Prostate gland (tissue), 2 donors: Measurements from ENCODE around the gene CYBA. TPM values are rescaled to one million over a fixed set of nuclear protein-coding genes. Genes with fewer than 3 reads are reported as not detected.
"Not testable (repeated sequence)": the region's sequence is repeated elsewhere in the genome, so short reads cannot be mapped to it uniquely, and the experiment has no call there.

Source experiments
- DNase-seq: peaks from one replicate; pipeline ENCODE4 v3.0.0-alpha.2; 2019; ENCODE audit warnings: low spot score
- H3K27ac ChIP-seq, 2 donors: fragments of 200-600 bp; sonication (generic); 2 replicates each; pipeline ENCODE4 v1.5.1; 2017 to 2019
- H3K27me3 ChIP-seq: fragments of 200-600 bp; sonication (generic); replicated peaks from 2 replicates; pipeline ENCODE4 v1.5.1; 2019; ENCODE audit not compliant: insufficient read depth
- H3K36me3 ChIP-seq, 2 donors: fragments of 200-600 bp; sonication (generic); 1 replicate in 1 of 2; 2 replicates in 1 of 2; pipeline versions ENCODE4 v1.5.1 to v1.8.1; 2017 to 2019
- H3K4me1 ChIP-seq: fragments of 200-600 bp; sonication (generic); replicated peaks from 2 replicates; pipeline ENCODE4 v1.5.1; 2019
- H3K4me3 ChIP-seq, 2 donors: fragments of 200-600 bp; sonication (generic); 2 replicates each; pipeline ENCODE4 v1.5.1; 2017 to 2019
- H3K9me3 ChIP-seq: fragments of 200-600 bp; sonication (generic); 2 replicates; pipeline ENCODE4 v1.5.1; 2017
- CTCF ChIP-seq, 4 experiments: fragments of 200-600 bp in 2 of 4; fragments of 450-650 bp in 2 of 4; sonication (generic) in 2 of 4; IDR thresholded peaks; 1 replicate in 3 of 4; 2 replicates in 1 of 4; pipeline ENCODE4 v1.5.1; 2016 to 2019; ENCODE audit warnings: antibody characterized with exemption in 4 of 4, mild to moderate bottlenecking in 2 of 4, moderate library complexity in 2 of 4
- POLR2A ChIP-seq: fragments of 450-650 bp; IDR thresholded peaks from one replicate; pipeline ENCODE4 v1.6.1; 2016; ENCODE audit warnings: antibody characterized with exemption, mild to moderate bottlenecking
- POLR2AphosphoS5 ChIP-seq: sonication (generic); formaldehyde crosslinking; IDR thresholded peaks from one replicate; pipeline ENCODE4 v1.6.1; 2017; ENCODE audit warnings: antibody characterized with exemption
- WGBS: methylation state at CpG from one replicate; pipeline ENCODE4 v1.1.5; 2018; 5-methylcytosine and 5-hydroxymethylcytosine counted together
- intact Hi-C: fragments of 100-400 bp; cut with DNase I; formaldehyde crosslinking; loops from one replicate; pipeline ENCODE4 v1.14.2; 2022
- total RNA-seq, 2 donors: library from RNA; depleted of rRNA; stranded (reverse); fragments of >200 nt; gene quantifications; one replicate each; pipeline ENCODE4 v1.1.0, GENCODE V29; 2016

The CYBA gene
- total RNA-seq, 2 donors from 2014 or later = 86.0 to 155 TPM

- intact Hi-C loops = no loop called here
- Histone ChIP-seq H3K27ac (no peak overlapping the region), H3K4me3 (no peak overlapping the region), H3K9me3 (no peaks in the 10 kb centered on the region), H3K27me3 (no peaks in the 10 kb centered on the region), H3K4me1 (peaks cover 7% of the 10 kb centered on the region), H3K36me3 (no peaks in the 10 kb centered on the region)
- DNase-seq = no peak
- 84% methylated on average over 10 of the region's 10 CpGs for whole genome bisulfite sequencing
- TF ChIP-seq POLR2A = no peak
- TF ChIP-seq POLR2AphosphoS5 = no peak
- TF ChIP-seq CTCF (IDR thresholded peaks at IDR 0.05) = no peak
Measured at GRCh38 chr16:88613293-88613692, 37.6 kb downstream of the CYBA start.

GRCh38 chr16:88610909-88611812 is 39.7 kb downstream of the CYBA start:
- no peaks in the 10 kb centered on the region for H3K36me3 ChIP-seq

DNA sequence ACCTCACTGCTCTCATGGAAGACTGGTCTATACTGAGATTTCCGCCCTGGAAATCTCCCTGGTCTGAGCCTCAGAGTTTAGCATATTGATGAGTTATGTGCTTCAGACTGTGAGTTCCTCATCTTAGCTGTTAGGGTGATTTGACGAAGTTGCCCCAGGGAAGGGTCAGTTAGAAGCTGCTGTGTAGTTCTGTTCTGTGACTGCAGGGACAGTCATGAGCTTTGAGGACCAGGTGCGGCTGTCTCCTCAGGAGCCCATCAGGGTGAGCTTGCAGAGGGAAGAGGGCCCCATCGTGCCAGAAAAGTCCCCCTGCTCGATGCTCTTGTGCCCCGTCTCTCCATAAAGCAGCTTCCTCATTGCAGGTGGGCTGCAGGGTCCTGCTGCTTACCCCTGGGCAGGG is 40.8 kb downstream of the CYBA start:
- no peaks in the 10 kb centered on the region for H3K4me1 ChIP-seq
- no peaks in the 10 kb centered on the region for H3K36me3 ChIP-seq
- intact Hi-C loops = no loop called here
- no peak for DNase-seq
- H3K27me3 ChIP-seq = no peaks in the 10 kb centered on the region
- H3K9me3 ChIP-seq = no peaks in the 10 kb centered on the region
- WGBS = 90% methylated on average over 5 of the region's 6 CpGs
- no peak overlapping the region for H3K4me3 ChIP-seq
- H3K27ac ChIP-seq = no peak overlapping the region
- TF ChIP-seq POLR2AphosphoS5 = no peak
- TF ChIP-seq POLR2A = no peak
- TF ChIP-seq CTCF (IDR thresholded peaks at IDR 0.05) = no peak

More at GRCh38 chr16:88610909-88611812, 39.7 kb downstream of the CYBA start:
- H3K27ac ChIP-seq = no peak overlapping the region
- WGBS = 75% methylated on average over 49 of the region's 49 CpGs
- H3K4me1 ChIP-seq = no peaks in the 10 kb centered on the region
- TF ChIP-seq CTCF (IDR thresholded peaks at IDR 0.05) (no peak), POLR2A (no peak), POLR2AphosphoS5 (no peak)
- no peaks in the 10 kb centered on the region for H3K9me3 ChIP-seq
- no peaks in the 10 kb centered on the region for H3K27me3 ChIP-seq
- intact Hi-C loops = no loop called here
- DNase-seq = no peak
- H3K4me3 ChIP-seq = no peak overlapping the region

GRCh38 chr16:88609426-88609825 is 41.4 kb downstream of the CYBA start:
- H3K36me3 ChIP-seq = not testable (repeated sequence)

DNA sequence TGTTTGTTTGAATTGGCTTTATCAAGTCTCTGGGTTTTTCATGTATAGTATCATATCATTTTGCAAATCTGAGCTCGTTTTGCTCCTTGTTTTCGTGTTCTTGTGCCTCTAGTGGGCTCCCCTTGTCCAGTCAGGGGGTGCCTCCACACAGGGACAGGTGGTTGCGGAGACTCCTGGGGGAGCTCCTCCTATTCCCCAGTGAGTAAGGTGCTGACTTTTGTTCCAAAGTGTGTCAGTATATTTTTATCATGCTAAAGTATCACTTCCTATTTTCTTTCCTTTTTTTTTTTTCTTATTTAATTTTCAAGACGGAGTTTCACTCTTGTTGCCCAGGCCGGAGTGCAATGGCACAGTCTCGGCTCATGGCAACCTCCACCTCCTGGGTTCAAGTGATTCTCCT is 42.8 kb downstream of the CYBA start:
- Histone ChIP-seq H3K4me3 (no peak overlapping the region), H3K9me3 (no peaks in the 10 kb centered on the region), H3K4me1 (no peaks in the 10 kb centered on the region), H3K27me3 (no peaks in the 10 kb centered on the region), H3K27ac (no peak overlapping the region), H3K36me3 (no peaks in the 10 kb centered on the region)
- intact Hi-C loops = no loop called here
- WGBS = 77% methylated on average over 6 of the region's 6 CpGs
- TF ChIP-seq CTCF (IDR thresholded peaks at IDR 0.05) (no peak), POLR2A (no peak), POLR2AphosphoS5 (no peak)
- DNase-seq = no peak

More at GRCh38 chr16:88609426-88609825, 41.4 kb downstream of the CYBA start:
- H3K27ac ChIP-seq, H3K4me1 ChIP-seq, H3K4me3 ChIP-seq, H3K27me3 ChIP-seq, H3K9me3 ChIP-seq, DNase-seq, intact Hi-C loops: not testable (repeated sequence)
- 97% methylated on average over 8 of the region's 8 CpGs for WGBS
